SK-N-SH (cell line): ENCODE results near the gene TMEM243. TPM values are rescaled to one million over a fixed set of nuclear protein-coding genes. Genes with fewer than 3 reads are reported as not detected.

ENCODE experiments used
- CTCF ChIA-PET: fragments of 300-600, 350-600 bp; formaldehyde crosslinking; extraction: SDS; loops from one replicate; lab custom pipeline; 2021; lab: Yijun Ruan, JAX
- POLR2A ChIA-PET: fragments of 350-600 bp; sonication (Branson Sonifier 250); formaldehyde crosslinking; extraction: SDS; loops from one replicate; lab custom pipeline; 2020; ENCODE audit warnings: antibody characterized with exemption, inconsistent platforms; lab: Yijun Ruan, JAX
- DNase-seq: peaks from one replicate; pipeline ENCODE4 v3.0.0; 2012
- H2AFZ ChIP-seq: fragments of 200-600 bp; sonication (generic); 2 replicates; pipeline ENCODE4 v1.8.1; 2016; ENCODE audit warnings: antibody characterized with exemption, mild to moderate bottlenecking, low read depth
- H3F3A ChIP-seq: fragments of 200-600 bp; sonication (generic); replicated peaks from 2 replicates; pipeline ENCODE3; 2016; ENCODE audit warnings: antibody characterized with exemption, mild to moderate bottlenecking; ENCODE audit not compliant: insufficient read depth
- H3K27ac ChIP-seq, 2 experiments: fragments of 200-500 bp in 1 of 2; fragments of 200-600 bp in 1 of 2; sonication (Bioruptor generic) in 1 of 2; sonication (generic), shearing (Covaris generic) in 1 of 2; 2 replicates each; pipeline versions ENCODE4 v1.5.1 to v1.6.1; 2014 to 2016; ENCODE audit warnings: low read depth in 2 of 2, inconsistent platforms in 1 of 2, low read length in 1 of 2, mild to moderate bottlenecking in 1 of 2, mixed read lengths in 1 of 2
- H3K27me3 ChIP-seq: fragments of 200-600 bp; sonication (generic), shearing (Covaris generic); 2 replicates; pipeline ENCODE4 v1.6.1; 2016; ENCODE audit warnings: mixed run types; ENCODE audit not compliant: insufficient read depth
- H3K36me3 ChIP-seq, 2 experiments: fragments of 200-500 bp in 1 of 2; fragments of 200-600 bp in 1 of 2; sonication (Bioruptor generic) in 1 of 2; sonication (generic) in 1 of 2; replicated peaks in 1 of 2; 2 replicates each; pipeline versions ENCODE3 to v1.5.1; 2014 to 2016; ENCODE audit warnings: low read length in 1 of 2, mild to moderate bottlenecking in 1 of 2; ENCODE audit not compliant: insufficient read depth in 2 of 2, control insufficient read depth in 1 of 2
- H3K4me1 ChIP-seq, 2 experiments: fragments of 200-500 bp in 1 of 2; fragments of 200-600 bp in 1 of 2; sonication (Bioruptor generic) in 1 of 2; sonication (generic), shearing (Covaris generic) in 1 of 2; 2 replicates each; pipeline versions ENCODE4 v1.5.1 to v1.6.1; 2014 to 2016; ENCODE audit warnings: low read depth in 1 of 2, low read length in 1 of 2, mixed run types in 1 of 2; ENCODE audit not compliant: insufficient read depth in 2 of 2, control insufficient read depth in 1 of 2
- H3K4me2 ChIP-seq: fragments of 200-600 bp; sonication (generic), shearing (Covaris generic); 2 replicates; pipeline ENCODE4 v1.6.1; 2017; ENCODE audit warnings: mixed run types
- H3K4me3 ChIP-seq, 2 experiments: fragments of 200-500 bp in 1 of 2; fragments of 200-600 bp in 1 of 2; sonication (Bioruptor generic) in 1 of 2; sonication (generic), shearing (Covaris generic) in 1 of 2; 2 replicates each; pipeline versions ENCODE4 v1.5.1 to v1.8.1; 2014 to 2016; ENCODE audit warnings: low read depth in 2 of 2, inconsistent platforms in 1 of 2, low read length in 1 of 2, mild to moderate bottlenecking in 1 of 2, mixed read lengths in 1 of 2, moderate library complexity in 1 of 2
- H3K79me2 ChIP-seq: fragments of 200-600 bp; sonication (generic); 2 replicates; pipeline ENCODE4 v1.8.1; 2017; ENCODE audit warnings: mild to moderate bottlenecking; ENCODE audit not compliant: insufficient read depth
- H3K9ac ChIP-seq: fragments of 200-600 bp; sonication (generic); 2 replicates; pipeline ENCODE4 v1.6.1; 2017; ENCODE audit warnings: mixed run types
- H3K9me2 ChIP-seq: fragments of 200-600 bp; sonication (generic); 2 replicates; pipeline ENCODE4 v1.6.1; 2017; ENCODE audit warnings: mixed run types
- H3K9me3 ChIP-seq: fragments of 200-600 bp; sonication (generic); 2 replicates; pipeline ENCODE4 v1.6.1; 2017; ENCODE audit warnings: mixed run types, mild to moderate bottlenecking, moderate library complexity
- H4K20me1 ChIP-seq: fragments of 200-600 bp; sonication (generic); 2 replicates; pipeline ENCODE4 v1.6.1; 2017; ENCODE audit warnings: mild to moderate bottlenecking, mixed run types; ENCODE audit not compliant: insufficient read depth
- CHD2 ChIP-seq: fragments of 150-350 bp; IDR thresholded peaks from 2 replicates; pipeline ENCODE4 v1.6.1; 2018; ENCODE audit warnings: low read length; ENCODE audit not compliant: partially characterized antibody
- EP300 ChIP-seq, 2 experiments: IDR thresholded peaks; 2 replicates each; pipeline versions ENCODE4 v1.4.0 to v1.6.1; 2012; ENCODE audit warnings: borderline replicate concordance in 1 of 2, low read depth in 1 of 2, low read length in 1 of 2
- EZH2phosphoT487 ChIP-seq: fragments of 200-600 bp; sonication (generic); IDR thresholded peaks from 2 replicates; pipeline ENCODE4 v1.6.1; 2017; ENCODE audit warnings: low read depth, mixed run types, mild to moderate bottlenecking, antibody characterized with exemption, moderate library complexity, borderline replicate concordance
- FOXJ3 ChIP-seq: sonication (generic); formaldehyde crosslinking; IDR thresholded peaks from 2 replicates; pipeline ENCODE4 v1.5.1; 2020; ENCODE audit warnings: mild to moderate bottlenecking, missing genetic modification reagents
- MAX ChIP-seq: IDR thresholded peaks from 2 replicates; pipeline ENCODE4 v1.4.0; 2012; ENCODE audit warnings: low read depth
- MXI1 ChIP-seq: IDR thresholded peaks from 2 replicates; pipeline ENCODE4 v1.6.1; 2012; ENCODE audit warnings: mild to moderate bottlenecking, low read depth, low read length, improper control_type of control experiment
- NFIC ChIP-seq: IDR thresholded peaks from 2 replicates; pipeline ENCODE4 v1.4.0; 2012; ENCODE audit warnings: borderline replicate concordance
- RCOR1 ChIP-seq: fragments of 150-350 bp; IDR thresholded peaks from 2 replicates; pipeline ENCODE4 v1.6.1; 2017; ENCODE audit warnings: antibody characterized with exemption, low read length
- REST ChIP-seq: IDR thresholded peaks from 2 replicates; pipeline ENCODE4 v1.6.1; 2012; ENCODE audit warnings: mild to moderate bottlenecking, low read depth, low read length, moderate library complexity
- RXRA ChIP-seq: IDR thresholded peaks from 2 replicates; pipeline ENCODE4 v1.4.0; 2012; ENCODE audit warnings: low read depth, mild to moderate bottlenecking, borderline replicate concordance
- SIN3A ChIP-seq: IDR thresholded peaks from 2 replicates; pipeline ENCODE4 v1.6.1; 2012; ENCODE audit warnings: low read depth, mild to moderate bottlenecking, low read length, moderate library complexity, borderline replicate concordance
- TAF1 ChIP-seq: IDR thresholded peaks from 2 replicates; pipeline ENCODE4 v1.6.1; 2012; ENCODE audit warnings: low read depth, mild to moderate bottlenecking, low read length, moderate library complexity, borderline replicate concordance
- YY1 ChIP-seq: IDR thresholded peaks from 2 replicates; pipeline ENCODE4 v1.4.0; 2012; ENCODE audit warnings: low read depth, mild to moderate bottlenecking
- ZBTB33 ChIP-seq: IDR thresholded peaks from 2 replicates; pipeline ENCODE4 v1.4.0; 2012; ENCODE audit warnings: low read depth, borderline replicate concordance
- WGBS: methylation state at CpG from one replicate; pipeline ENCODE4 v1.1.6; 2017; ENCODE audit warnings: low lambda C conversion rate; 5-methylcytosine and 5-hydroxymethylcytosine counted together
- polyA plus RNA-seq, 3 experiments: library from polyadenylated mRNA; depleted of rRNA; stranded (reverse); fragments of >200 nt; gene quantifications; 2 replicates each; pipeline ENCODE4 v1.2.3, GENCODE V29; 2012

Gene TMEM243
- polyA plus RNA-seq, 1 of the 3 experiments (the other 2 are of a cell fraction), result 31.1 TPM

- peak overlapping the region; percentile 94 for H3K4me2 ChIP-seq
- no peaks in the 10 kb centered on the region for H4K20me1 ChIP-seq
- peak; percentile 42 for DNase-seq
- no peaks in the 10 kb centered on the region for H3K9me2 ChIP-seq
- H2AFZ ChIP-seq, result peak overlapping the region; percentile 94
- no peaks in the 10 kb centered on the region for H3K27me3 ChIP-seq
- H3K79me2 ChIP-seq, result peaks cover 13% of the 10 kb centered on the region
- H3K9me3 ChIP-seq, result no peaks in the 10 kb centered on the region
- peaks cover 5% of the 10 kb centered on the region for H3F3A ChIP-seq
- H3K27ac ChIP-seq, result no peak overlapping the region
- H3K4me1 ChIP-seq, result peaks cover 0 to 24% of the 10 kb centered on the region in 2 experiments; a peak in 2 of 4 replicates
- peak overlapping the region; percentile 95 to 99 for H3K4me3 ChIP-seq
- WGBS, result 8% methylated on average over 17 of the region's 17 CpGs
- CTCF ChIA-PET, result interaction anchor here (0.6 to 2.8 kb wide), 10 partner anchors 8 to 293 kb away, joined by 3 to 15 read pairs (median 4); partner anchors contain the start of gene ELAPOR2
- POLR2A ChIA-PET, result interaction anchor here (0.6 to 2.4 kb wide), 5 partner anchors 10 to 1091 kb away, joined by 3 to 22 read pairs (median 5); partner anchors contain the start of gene DMTF1
- TF ChIP-seq MXI1 (peak; percentile 98), ZBTB33 (no peak)
- TF ChIP-seq, all 33 proteins: peak for 1
- Histone ChIP-seq H3K36me3 (peaks cover 0 to 15% of the 10 kb centered on the region in 2 experiments), H3K9ac (no peak overlapping the region; the same call in 1 of the 2 replicates)
Measured at GRCh38 chr7:87220734-87221215, 1.2 kb upstream of the TMEM243 start.

GRCh38 chr7:87220026-87220733 lies 648 bp upstream of the TMEM243 start:
- peaks cover 0 to 24% of the 10 kb centered on the region in 2 experiments; a peak in 2 of 4 replicates for H3K4me1 ChIP-seq
- peak overlapping the region; percentile 94 for H3K4me2 ChIP-seq
- no peaks in the 10 kb centered on the region for H3K27me3 ChIP-seq
- H2AFZ ChIP-seq, result peak overlapping the region; percentile 94
- H3K79me2 ChIP-seq, result peaks cover 13% of the 10 kb centered on the region
- H3K9me3 ChIP-seq, result no peaks in the 10 kb centered on the region
- ChIA-PET CTCF (interaction anchor here (0.6 to 2.8 kb wide), 14 partner anchors 9 to 293 kb away, joined by 3 to 15 read pairs (median 4); partner anchors contain the start of gene ELAPOR2), POLR2A (interaction anchor here (0.6 to 2.4 kb wide), 7 partner anchors 11 to 1091 kb away, joined by 3 to 22 read pairs (median 4); partner anchors contain the start of gene DMTF1)
- H4K20me1 ChIP-seq, result no peaks in the 10 kb centered on the region
- peak overlapping the region; percentile 87 for H3K9ac ChIP-seq
- peak; percentile 97 for DNase-seq
- WGBS, result under 1% methylated on average over 45 of the region's 75 CpGs
- H3K27ac ChIP-seq, result peak overlapping the region; percentile 61 to 74
- H3F3A ChIP-seq, result peaks cover 5% of the 10 kb centered on the region
- H3K36me3 ChIP-seq, result peaks cover 0 to 15% of the 10 kb centered on the region in 2 experiments
- H3K4me3 ChIP-seq, result peak overlapping the region; percentile 95 to 99
- H3K9me2 ChIP-seq, result no peaks in the 10 kb centered on the region
- no peak for TF ChIP-seq EP300 (IDR thresholded peaks at IDR 0.05; ENCODE audit: borderline replicate concordance in 1 of 2, low read depth in 1 of 2, low read length in 1 of 2)
- peak; percentile 44; the same call in 1 of the 2 replicates for TF ChIP-seq SIN3A
- TF ChIP-seq TAF1, result peak; percentile 72; the same call in 1 of the 2 replicates
- no peak for TF ChIP-seq ZBTB33
- 0 out of 2 replicates have a peak, but pooled peaks have one; percentile 20 for TF ChIP-seq REST
- peak; percentile 22; the same call in 1 of the 2 replicates for TF ChIP-seq YY1
- no peak for TF ChIP-seq FOXJ3 (CRISPR knock-in tag)
- peak; percentile 33 for TF ChIP-seq CHD2
- no peak for TF ChIP-seq EZH2phosphoT487
- TF ChIP-seq RCOR1, result peak; percentile 98
- TF ChIP-seq RXRA, result no peak
- TF ChIP-seq NFIC, result no peak; the same call in 1 of the 2 replicates
- peak; percentile 86 for TF ChIP-seq MAX
